Measurements from ENCODE around the gene AGAP5.
"Not testable (repeated sequence)": the region's sequence is repeated elsewhere in the genome, so short reads cannot be mapped to it uniquely, and the experiment has no call there.

Gene AGAP5

GRCh38 chr10:73731588-73732375 is 33.9 kb upstream of the AGAP5 start:
- FAIRE-seq: no peak
- TF ChIP-seq POLR2A (IDR thresholded peaks at IDR 0.05; ENCODE audit: low read depth, low read length): no peak
- TF ChIP-seq POLR2AphosphoS5 (IDR thresholded peaks at IDR 0.05; ENCODE audit: low read depth, low read length): no peak
- TF ChIP-seq TAF1 (IDR thresholded peaks at IDR 0.05; ENCODE audit: borderline replicate concordance, low read depth, low read length): no peak

GRCh38 chr10:73730153-73730906 is 32.4 kb upstream of the AGAP5 start:
- TF ChIP-seq POLR2AphosphoS5 (IDR thresholded peaks at IDR 0.05; ENCODE audit: low read depth, low read length) (peak; percentile 95), TAF1 (IDR thresholded peaks at IDR 0.05; ENCODE audit: borderline replicate concordance, low read depth, low read length) (peak; percentile 96), POLR2A (IDR thresholded peaks at IDR 0.05; ENCODE audit: low read depth, low read length) (peak; percentile 94)
- DNase-seq (ENCODE audit: insufficient read length): peak; percentile 58
- peak; percentile 90 for FAIRE-seq

More at GRCh38 chr10:73731588-73732375, 33.9 kb upstream of the AGAP5 start:
- no peak for DNase-seq (ENCODE audit: insufficient read length)

GRCh38 chr10:73729781-73730152 is 31.9 kb upstream of the AGAP5 start:
- not testable (repeated sequence) for FAIRE-seq; DNase-seq (ENCODE audit: insufficient read length)

DNA sequence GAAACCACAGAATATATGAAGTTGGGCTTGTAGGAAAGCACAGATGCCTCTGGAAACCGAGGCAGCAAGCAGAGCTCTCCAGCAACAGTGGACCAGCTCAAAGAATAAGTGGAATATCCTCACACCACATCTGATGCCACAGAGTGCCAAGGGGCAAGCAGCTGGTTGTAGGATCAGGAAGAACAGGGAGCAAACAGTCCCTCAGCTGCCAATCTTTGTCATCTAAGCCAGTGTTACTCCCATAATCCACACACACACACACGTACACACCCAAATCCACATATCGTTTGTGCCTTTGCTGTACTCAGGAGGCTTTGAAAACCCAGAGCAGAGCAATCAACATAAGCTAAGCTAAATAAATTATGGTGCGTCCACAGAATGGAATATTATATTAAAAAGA is 25.6 kb upstream of the AGAP5 start:
- DNase-seq (ENCODE audit: insufficient read length) (no peak), FAIRE-seq (no peak)
- no peak for TF ChIP-seq TAF1 (IDR thresholded peaks at IDR 0.05; ENCODE audit: borderline replicate concordance, low read depth, low read length)
- no peak for TF ChIP-seq POLR2A (IDR thresholded peaks at IDR 0.05; ENCODE audit: low read depth, low read length)
- no peak for TF ChIP-seq POLR2AphosphoS5 (IDR thresholded peaks at IDR 0.05; ENCODE audit: low read depth, low read length)

- DNase-seq (ENCODE audit: insufficient read length); FAIRE-seq: not testable (repeated sequence)
These were observed 22.7 kb upstream of the AGAP5 start for GRCh38 chr10:73720561-73720960.

- DNase-seq (ENCODE audit: insufficient read length) (no peak), FAIRE-seq (peak; percentile 69)
- TF ChIP-seq TAF1 (IDR thresholded peaks at IDR 0.05; ENCODE audit: borderline replicate concordance, low read depth, low read length) (0 out of 2 replicates have a peak, but pooled peaks have one; percentile 20), POLR2A (IDR thresholded peaks at IDR 0.05; ENCODE audit: low read depth, low read length) (no peak), POLR2AphosphoS5 (IDR thresholded peaks at IDR 0.05; ENCODE audit: low read depth, low read length) (no peak)
These were observed 19.6 kb upstream of the AGAP5 start for GRCh38 chr10:73717556-73717955.

GRCh38 chr10:73716251-73716650 is 18.3 kb upstream of the AGAP5 start:
- DNase-seq (ENCODE audit: insufficient read length): no peak
- no peak for FAIRE-seq
- TF ChIP-seq TAF1 (IDR thresholded peaks at IDR 0.05; ENCODE audit: borderline replicate concordance, low read depth, low read length) (no peak), POLR2AphosphoS5 (IDR thresholded peaks at IDR 0.05; ENCODE audit: low read depth, low read length) (no peak), POLR2A (IDR thresholded peaks at IDR 0.05; ENCODE audit: low read depth, low read length) (no peak)

- not testable (repeated sequence) for DNase-seq (ENCODE audit: insufficient read length); FAIRE-seq
These were observed 17.6 kb upstream of the AGAP5 start for GRCh38 chr10:73715179-73716156.

GRCh38 chr10:73714483-73714882 is 16.6 kb upstream of the AGAP5 start:
- not testable (repeated sequence) for FAIRE-seq; DNase-seq (ENCODE audit: insufficient read length)

GRCh38 chr10:73713912-73714311 is 16.0 kb upstream of the AGAP5 start:
- not testable (repeated sequence) for DNase-seq (ENCODE audit: insufficient read length); FAIRE-seq

- not testable (repeated sequence) for DNase-seq (ENCODE audit: insufficient read length); FAIRE-seq
These were observed 13.8 kb upstream of the AGAP5 start for GRCh38 chr10:73711683-73712082.

DNA sequence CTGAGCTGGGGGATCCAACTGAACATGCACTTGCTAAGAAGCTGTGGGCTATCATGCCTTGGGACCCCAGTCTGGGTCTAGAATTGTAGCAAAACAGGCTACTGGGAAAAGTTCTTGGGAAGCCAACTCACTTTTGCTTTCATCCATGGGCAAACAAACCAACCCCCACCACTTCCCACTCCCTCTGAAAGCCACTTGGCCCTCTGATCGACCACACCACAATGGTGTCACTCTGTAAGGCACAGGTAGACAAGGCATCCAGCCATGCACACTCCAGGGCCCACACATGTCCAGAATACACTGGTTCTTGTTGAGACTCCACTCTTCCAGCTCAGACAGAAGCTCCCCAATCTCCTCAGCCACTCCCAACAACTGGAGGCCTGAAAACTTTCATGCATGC is 10.2 kb upstream of the AGAP5 start:
- not testable (repeated sequence) for FAIRE-seq; DNase-seq (ENCODE audit: insufficient read length)

- not testable (repeated sequence) for FAIRE-seq; DNase-seq (ENCODE audit: insufficient read length)
These were observed 9.7 kb upstream of the AGAP5 start for GRCh38 chr10:73707628-73708027.

DNA sequence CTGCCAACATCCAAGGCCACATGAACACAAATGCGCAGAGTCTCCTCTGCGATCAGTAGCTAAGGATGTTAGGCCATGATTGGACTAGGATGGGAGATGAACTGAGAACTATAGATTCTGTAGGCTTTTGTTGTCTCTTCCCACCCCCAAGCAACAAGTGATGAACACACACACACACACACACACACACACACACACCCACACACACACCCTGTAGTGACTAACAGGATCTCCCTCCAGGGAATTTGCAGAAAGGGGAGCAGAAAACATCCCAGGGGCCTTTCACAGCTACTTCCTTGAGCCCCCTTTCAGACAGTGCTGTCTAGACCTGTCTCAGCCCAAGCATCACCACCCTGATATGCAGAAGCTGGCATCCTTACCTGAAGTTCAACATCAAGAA is 8.6 kb upstream of the AGAP5 start:
- not testable (repeated sequence) for DNase-seq (ENCODE audit: insufficient read length); FAIRE-seq

DNA sequence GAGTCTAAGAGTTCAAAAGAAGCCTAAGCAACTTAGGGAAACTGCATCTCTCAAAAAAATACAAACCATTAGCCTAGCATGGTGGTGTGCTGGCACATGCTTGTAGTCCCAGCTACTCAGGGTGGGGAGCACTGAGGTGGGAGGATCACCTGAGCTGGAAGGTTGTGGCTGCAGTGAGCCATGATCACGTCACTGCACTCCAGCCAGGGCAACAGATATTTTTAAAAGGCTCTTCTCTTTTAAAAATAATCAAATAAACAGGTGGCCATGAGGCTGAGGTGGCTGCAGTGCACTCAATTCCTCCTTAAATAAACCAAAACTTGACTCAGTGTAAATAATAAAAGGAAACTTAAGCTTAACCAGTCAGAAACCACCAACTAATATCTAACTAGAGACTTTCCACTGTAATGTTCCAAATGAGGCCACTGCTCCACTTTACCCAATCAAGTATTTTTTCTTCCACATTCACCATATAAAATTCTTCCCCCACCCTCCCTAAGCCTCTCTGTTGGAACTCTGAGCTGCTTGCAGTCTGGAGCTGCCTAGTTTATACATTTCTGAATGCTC is 7.7 kb upstream of the AGAP5 start:
- FAIRE-seq; DNase-seq (ENCODE audit: insufficient read length): not testable (repeated sequence)

DNA sequence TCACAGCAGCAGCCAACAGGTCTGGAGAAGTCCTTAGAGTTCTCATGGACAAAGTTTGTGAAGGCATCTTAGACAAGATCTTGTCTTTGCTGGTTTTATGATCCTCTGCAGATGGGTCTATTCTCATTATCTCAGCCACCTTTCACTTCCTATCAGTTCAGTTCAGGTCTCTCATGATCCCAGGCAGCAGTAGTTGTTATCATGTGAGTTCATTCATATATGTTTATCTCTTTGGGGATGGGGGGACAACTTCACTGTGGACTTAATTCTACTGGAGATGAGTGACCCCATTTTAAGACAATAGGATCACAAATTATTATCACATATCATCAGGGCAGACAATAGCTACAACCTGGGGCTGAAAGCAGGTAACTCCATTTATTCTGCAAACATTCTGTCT is 6.0 kb upstream of the AGAP5 start:
- DNase-seq (ENCODE audit: insufficient read length); FAIRE-seq: not testable (repeated sequence)

- not testable (repeated sequence) for FAIRE-seq
These were observed 910 bp upstream of the AGAP5 start for GRCh38 chr10:73698819-73699218.

More at GRCh38 chr10:73698819-73699218, 910 bp upstream of the AGAP5 start:
- DNase-seq (ENCODE audit: insufficient read length): not testable (repeated sequence)

Measured in GM12892 (cell line).